A549 (cell line): ENCODE data around the gene CACNA1I.

Source experiments
- CEBPB ChIP-seq, 2 experiments: fragments of >200 bp in 1 of 2; sonication (Bioruptor Twin) in 1 of 2; formaldehyde crosslinking in 1 of 2; IDR thresholded peaks; 2 replicates each; pipeline ENCODE4 v1.6.1; 2012 to 2016
- EP300 ChIP-seq, 2 experiments: fragments of >200 bp; sonication (Bioruptor Twin); formaldehyde crosslinking; IDR thresholded peaks; 2 replicates in 1 of 2; 3 replicates in 1 of 2; pipeline ENCODE4 v1.6.1; 2016 to 2017
- GATA3 ChIP-seq: IDR thresholded peaks from 2 replicates; pipeline ENCODE4 v1.6.1; 2012; ENCODE audit warnings: borderline replicate concordance
- HEYL ChIP-seq: fragments of 250-450 bp; sonication (Bioruptor Pico); IDR thresholded peaks from 2 replicates; pipeline ENCODE4 v1.8.0; 2021; ENCODE audit warnings: mild to moderate bottlenecking, moderate library complexity
- POLR2A ChIP-seq: IDR thresholded peaks from 2 replicates; pipeline ENCODE4 v1.6.1; 2012; ENCODE audit warnings: mild to moderate bottlenecking, low read length
- RAD21 ChIP-seq, 2 experiments: fragments of >200 bp in 1 of 2; sonication (Bioruptor Twin) in 1 of 2; formaldehyde crosslinking in 1 of 2; IDR thresholded peaks in 1 of 2; conservative IDR thresholded peaks in 1 of 2; 2 replicates in 1 of 2; 3 replicates in 1 of 2; pipeline ENCODE4 v1.6.1; 2012 to 2018; ENCODE audit warnings: inconsistent platforms in 1 of 2
- ZC3H11A ChIP-seq: fragments of 450-650 bp; IDR thresholded peaks from 2 replicates; pipeline ENCODE4 v1.6.1; 2014; ENCODE audit warnings: antibody characterized with exemption, mild to moderate bottlenecking
- TF ChIP-seq, protein P1 (sequence below): fragments of 200-600 bp; sonication (generic); IDR thresholded peaks from 2 replicates; pipeline ENCODE4 v1.6.1; 2016; ENCODE audit warnings: antibody characterized with exemption, mild to moderate bottlenecking, moderate library complexity
- TF ChIP-seq, protein P2 (sequence below): fragments of >200 bp; sonication (Bioruptor Twin); formaldehyde crosslinking; IDR thresholded peaks from 3 replicates; pipeline ENCODE4 v1.5.1; 2016
- TF ChIP-seq, protein P3 (sequence below): IDR thresholded peaks from 2 replicates; pipeline ENCODE4 v1.6.1; 2012

GRCh38 chr22:39724857-39725256 lies 154.3 kb downstream of the CACNA1I start:
- TF ChIP-seq POLR2A (no peak), ZC3H11A (no peak), CEBPB (IDR thresholded peaks at IDR 0.05) (no peak), RAD21 (conservative IDR thresholded peaks at IDR 0.05 in 1 of 2, IDR thresholded peaks at IDR 0.05 in 1 of 2) (no peak), HEYL (no peak), GATA3 (no peak), EP300 (IDR thresholded peaks at IDR 0.05) (no peak)
- TF ChIP-seq, protein P1, sequence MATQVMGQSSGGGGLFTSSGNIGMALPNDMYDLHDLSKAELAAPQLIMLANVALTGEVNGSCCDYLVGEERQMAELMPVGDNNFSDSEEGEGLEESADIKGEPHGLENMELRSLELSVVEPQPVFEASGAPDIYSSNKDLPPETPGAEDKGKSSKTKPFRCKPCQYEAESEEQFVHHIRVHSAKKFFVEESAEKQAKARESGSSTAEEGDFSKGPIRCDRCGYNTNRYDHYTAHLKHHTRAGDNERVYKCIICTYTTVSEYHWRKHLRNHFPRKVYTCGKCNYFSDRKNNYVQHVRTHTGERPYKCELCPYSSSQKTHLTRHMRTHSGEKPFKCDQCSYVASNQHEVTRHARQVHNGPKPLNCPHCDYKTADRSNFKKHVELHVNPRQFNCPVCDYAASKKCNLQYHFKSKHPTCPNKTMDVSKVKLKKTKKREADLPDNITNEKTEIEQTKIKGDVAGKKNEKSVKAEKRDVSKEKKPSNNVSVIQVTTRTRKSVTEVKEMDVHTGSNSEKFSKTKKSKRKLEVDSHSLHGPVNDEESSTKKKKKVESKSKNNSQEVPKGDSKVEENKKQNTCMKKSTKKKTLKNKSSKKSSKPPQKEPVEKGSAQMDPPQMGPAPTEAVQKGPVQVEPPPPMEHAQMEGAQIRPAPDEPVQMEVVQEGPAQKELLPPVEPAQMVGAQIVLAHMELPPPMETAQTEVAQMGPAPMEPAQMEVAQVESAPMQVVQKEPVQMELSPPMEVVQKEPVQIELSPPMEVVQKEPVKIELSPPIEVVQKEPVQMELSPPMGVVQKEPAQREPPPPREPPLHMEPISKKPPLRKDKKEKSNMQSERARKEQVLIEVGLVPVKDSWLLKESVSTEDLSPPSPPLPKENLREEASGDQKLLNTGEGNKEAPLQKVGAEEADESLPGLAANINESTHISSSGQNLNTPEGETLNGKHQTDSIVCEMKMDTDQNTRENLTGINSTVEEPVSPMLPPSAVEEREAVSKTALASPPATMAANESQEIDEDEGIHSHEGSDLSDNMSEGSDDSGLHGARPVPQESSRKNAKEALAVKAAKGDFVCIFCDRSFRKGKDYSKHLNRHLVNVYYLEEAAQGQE = no peak
- TF ChIP-seq, protein P2, sequence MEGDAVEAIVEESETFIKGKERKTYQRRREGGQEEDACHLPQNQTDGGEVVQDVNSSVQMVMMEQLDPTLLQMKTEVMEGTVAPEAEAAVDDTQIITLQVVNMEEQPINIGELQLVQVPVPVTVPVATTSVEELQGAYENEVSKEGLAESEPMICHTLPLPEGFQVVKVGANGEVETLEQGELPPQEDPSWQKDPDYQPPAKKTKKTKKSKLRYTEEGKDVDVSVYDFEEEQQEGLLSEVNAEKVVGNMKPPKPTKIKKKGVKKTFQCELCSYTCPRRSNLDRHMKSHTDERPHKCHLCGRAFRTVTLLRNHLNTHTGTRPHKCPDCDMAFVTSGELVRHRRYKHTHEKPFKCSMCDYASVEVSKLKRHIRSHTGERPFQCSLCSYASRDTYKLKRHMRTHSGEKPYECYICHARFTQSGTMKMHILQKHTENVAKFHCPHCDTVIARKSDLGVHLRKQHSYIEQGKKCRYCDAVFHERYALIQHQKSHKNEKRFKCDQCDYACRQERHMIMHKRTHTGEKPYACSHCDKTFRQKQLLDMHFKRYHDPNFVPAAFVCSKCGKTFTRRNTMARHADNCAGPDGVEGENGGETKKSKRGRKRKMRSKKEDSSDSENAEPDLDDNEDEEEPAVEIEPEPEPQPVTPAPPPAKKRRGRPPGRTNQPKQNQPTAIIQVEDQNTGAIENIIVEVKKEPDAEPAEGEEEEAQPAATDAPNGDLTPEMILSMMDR = no peak
- TF ChIP-seq, protein P3, sequence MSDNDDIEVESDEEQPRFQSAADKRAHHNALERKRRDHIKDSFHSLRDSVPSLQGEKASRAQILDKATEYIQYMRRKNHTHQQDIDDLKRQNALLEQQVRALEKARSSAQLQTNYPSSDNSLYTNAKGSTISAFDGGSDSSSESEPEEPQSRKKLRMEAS = no peak
